ENCODE measurements around the gene ASTN2.

ASTN2 gene

GRCh38 chr9:116860509-116861120 lies 554.2 kb downstream of the ASTN2 start:
- no peak overlapping the region for H3K9ac ChIP-seq
- no peak overlapping the region for H3K4me3 ChIP-seq (IDR thresholded peaks at IDR 0.05; ENCODE audit: insufficient read depth, low read depth, low read length)
- H3K36me3 ChIP-seq (ENCODE audit: insufficient read depth): no peaks in the 10 kb centered on the region
- H3K27ac ChIP-seq: no peak overlapping the region
- H4K20me1 ChIP-seq (ENCODE audit: insufficient read depth): no peaks in the 10 kb centered on the region
- no peaks in the 10 kb centered on the region for H3K4me1 ChIP-seq (ENCODE audit: low read depth, poor library complexity, severe bottlenecking)
- H2AFZ ChIP-seq (ENCODE audit: low read depth): no peak overlapping the region
- H3K4me2 ChIP-seq: no peak overlapping the region
- TF ChIP-seq CTCF (conservative IDR thresholded peaks at IDR 0.05; ENCODE audit: low read depth, low read length): peak; percentile 85
- H3K79me2 ChIP-seq (ENCODE audit: insufficient read depth, low read depth): no peaks in the 10 kb centered on the region
- H3K27me3 ChIP-seq (ENCODE audit: insufficient read depth, low read depth): no peaks in the 10 kb centered on the region

- Histone ChIP-seq H3K36me3 (ENCODE audit: insufficient read depth) (no peaks in the 10 kb centered on the region), H3K4me3 (IDR thresholded peaks at IDR 0.05; ENCODE audit: insufficient read depth, low read depth, low read length) (no peak overlapping the region), H3K4me1 (ENCODE audit: low read depth, poor library complexity, severe bottlenecking) (no peaks in the 10 kb centered on the region), H3K4me2 (no peak overlapping the region), H3K27ac (no peak overlapping the region), H3K9ac (no peak overlapping the region), H4K20me1 (ENCODE audit: insufficient read depth) (no peaks in the 10 kb centered on the region), H3K27me3 (ENCODE audit: insufficient read depth, low read depth) (no peaks in the 10 kb centered on the region), H2AFZ (ENCODE audit: low read depth) (no peak overlapping the region), H3K79me2 (ENCODE audit: insufficient read depth, low read depth) (no peaks in the 10 kb centered on the region)
- no peak for TF ChIP-seq CTCF (conservative IDR thresholded peaks at IDR 0.05; ENCODE audit: low read depth, low read length)
Measured at GRCh38 chr9:116859763-116860162, 555.1 kb downstream of the ASTN2 start.

GRCh38 chr9:116857321-116857720 lies 557.5 kb downstream of the ASTN2 start:
- Histone ChIP-seq H2AFZ (ENCODE audit: low read depth) (no peak overlapping the region), H3K4me1 (ENCODE audit: low read depth, poor library complexity, severe bottlenecking) (no peaks in the 10 kb centered on the region), H3K27me3 (ENCODE audit: insufficient read depth, low read depth) (no peaks in the 10 kb centered on the region), H4K20me1 (ENCODE audit: insufficient read depth) (no peaks in the 10 kb centered on the region), H3K4me3 (IDR thresholded peaks at IDR 0.05; ENCODE audit: insufficient read depth, low read depth, low read length) (no peak overlapping the region), H3K27ac (no peak overlapping the region), H3K36me3 (ENCODE audit: insufficient read depth) (no peaks in the 10 kb centered on the region), H3K4me2 (no peak overlapping the region), H3K9ac (no peak overlapping the region), H3K79me2 (ENCODE audit: insufficient read depth, low read depth) (no peaks in the 10 kb centered on the region)
- no peak for TF ChIP-seq CTCF (conservative IDR thresholded peaks at IDR 0.05; ENCODE audit: low read depth, low read length)

- Histone ChIP-seq H3K4me2 (no peak overlapping the region), H3K79me2 (ENCODE audit: insufficient read depth, low read depth) (no peaks in the 10 kb centered on the region), H2AFZ (ENCODE audit: low read depth) (no peak overlapping the region), H4K20me1 (ENCODE audit: insufficient read depth) (no peaks in the 10 kb centered on the region), H3K36me3 (ENCODE audit: insufficient read depth) (no peaks in the 10 kb centered on the region), H3K27ac (no peak overlapping the region), H3K4me1 (ENCODE audit: low read depth, poor library complexity, severe bottlenecking) (no peaks in the 10 kb centered on the region), H3K4me3 (IDR thresholded peaks at IDR 0.05; ENCODE audit: insufficient read depth, low read depth, low read length) (no peak overlapping the region), H3K9ac (no peak overlapping the region), H3K27me3 (ENCODE audit: insufficient read depth, low read depth) (no peaks in the 10 kb centered on the region)
- no peak for TF ChIP-seq CTCF (conservative IDR thresholded peaks at IDR 0.05; ENCODE audit: low read depth, low read length)
Measured at GRCh38 chr9:116855881-116856662, 558.8 kb downstream of the ASTN2 start.
